Measurements from ENCODE around the gene TIPARP.
"Not testable (repeated sequence)": the region's sequence is repeated elsewhere in the genome, so short reads cannot be mapped to it uniquely, and the experiment has no call there.

The TIPARP gene

DNA sequence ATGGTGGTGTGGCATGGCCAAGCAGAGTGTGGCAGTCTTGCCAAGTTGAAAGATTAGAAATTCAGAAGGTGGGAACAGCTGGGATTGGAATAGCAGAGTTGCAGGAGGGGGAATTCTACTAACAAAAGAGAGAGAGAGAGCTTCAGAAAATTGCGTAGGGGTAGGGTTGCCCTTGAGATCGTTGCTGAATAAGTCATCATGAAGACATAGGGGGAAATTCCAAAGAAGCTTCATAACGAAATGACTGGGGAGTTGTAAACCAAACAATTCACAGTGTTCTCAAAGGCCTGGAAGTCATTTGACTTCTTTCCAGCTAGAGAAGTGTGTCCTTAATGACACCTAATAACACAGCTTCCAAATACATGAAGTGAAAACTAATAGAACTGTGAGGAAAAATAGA, 26.3 kb upstream of the TIPARP start:
- DNase-seq, result no peak

DNA sequence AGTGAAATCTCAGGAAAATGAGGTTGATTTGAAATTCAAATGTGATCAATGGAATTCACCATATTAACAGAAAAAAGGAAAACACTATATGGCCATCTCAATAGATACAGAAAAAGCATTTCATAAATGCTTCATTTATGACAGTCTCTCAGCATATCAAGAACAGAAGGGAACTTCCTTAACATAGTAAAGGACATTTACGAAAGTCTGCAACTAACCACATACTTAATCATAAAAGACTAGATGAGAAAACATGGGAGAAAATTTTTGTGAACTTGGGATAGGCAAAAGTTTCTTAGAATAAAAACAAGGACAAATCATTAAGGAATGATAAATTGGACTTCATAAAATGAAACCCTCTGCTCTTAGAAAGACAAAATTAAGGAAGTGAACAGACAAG, 24.7 kb upstream of the TIPARP start:
- DNase-seq, result no peak

DNA sequence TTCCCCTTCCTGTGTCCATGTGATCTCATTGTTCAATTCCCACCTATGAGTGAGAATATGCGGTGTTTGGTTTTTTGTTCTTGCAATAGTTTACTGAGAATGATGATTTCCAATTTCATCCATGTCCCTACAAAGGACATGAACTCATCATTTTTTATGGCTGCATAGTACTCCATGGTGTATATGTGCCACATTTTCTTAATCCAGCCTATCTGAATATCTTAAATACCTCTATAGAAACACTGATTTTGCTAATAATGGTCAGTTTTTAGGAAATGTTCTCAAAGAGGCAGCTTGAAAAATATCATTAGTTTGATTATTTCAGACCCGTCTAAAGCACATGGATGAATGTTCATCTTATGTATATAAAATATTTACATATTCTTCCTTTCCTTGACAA, 21.7 kb upstream of the TIPARP start:
- DNase-seq, result not testable (repeated sequence)

DNA sequence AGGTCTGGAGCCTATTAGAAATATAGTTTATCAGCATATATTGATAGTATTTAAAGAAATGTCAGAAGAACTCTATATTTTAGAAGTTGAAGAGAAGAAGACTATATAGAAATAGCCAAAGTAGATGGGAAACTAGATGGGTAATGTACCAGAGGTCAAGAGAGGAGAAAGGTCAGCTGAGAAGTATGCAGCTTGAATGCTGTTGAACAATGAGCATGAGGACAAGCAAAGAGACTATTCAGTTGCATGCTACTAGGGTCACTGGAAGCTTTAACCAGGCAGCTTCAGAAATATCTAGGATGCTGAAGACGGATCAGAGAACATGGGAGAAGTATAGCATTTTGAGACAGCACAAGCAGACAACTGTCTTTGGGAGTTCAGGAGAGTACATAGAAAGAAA, 19.6 kb upstream of the TIPARP start:
- DNase-seq, result no peak

DNA sequence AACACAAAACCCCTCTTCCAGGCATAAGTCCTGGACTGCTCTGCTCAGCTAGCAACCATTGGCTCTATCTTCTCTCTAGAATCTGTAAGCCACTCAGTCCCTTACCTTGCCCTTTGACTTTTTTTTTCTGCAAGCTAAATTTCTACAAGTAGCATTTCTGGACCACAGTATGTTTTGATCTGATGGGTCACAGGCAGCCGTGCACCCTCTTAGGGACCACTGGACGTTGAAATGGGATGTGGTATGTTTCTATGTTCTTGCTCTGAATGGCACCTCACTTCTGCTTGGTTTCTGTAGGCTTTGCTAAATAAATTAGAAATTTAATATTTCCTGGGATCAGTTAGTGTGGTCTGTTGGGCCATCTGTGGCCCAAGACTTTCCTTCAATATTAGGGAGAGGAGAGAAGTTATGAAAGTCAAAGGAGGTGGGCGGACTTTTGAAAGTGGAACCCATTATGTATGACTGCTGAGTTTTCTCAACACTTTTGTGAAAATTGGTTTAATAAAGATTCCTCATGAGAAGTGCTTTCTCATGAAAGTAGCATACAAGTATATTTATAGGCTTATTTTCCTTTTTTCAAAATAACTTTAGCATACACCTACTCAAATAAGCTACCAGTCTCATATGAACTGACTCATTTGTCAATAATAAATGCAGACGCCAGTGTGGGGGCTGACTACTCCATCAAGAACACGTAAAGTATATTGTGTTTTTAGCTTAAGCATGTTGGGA, 18.4 kb upstream of the TIPARP start:
- DNase-seq, result no peak

DNA sequence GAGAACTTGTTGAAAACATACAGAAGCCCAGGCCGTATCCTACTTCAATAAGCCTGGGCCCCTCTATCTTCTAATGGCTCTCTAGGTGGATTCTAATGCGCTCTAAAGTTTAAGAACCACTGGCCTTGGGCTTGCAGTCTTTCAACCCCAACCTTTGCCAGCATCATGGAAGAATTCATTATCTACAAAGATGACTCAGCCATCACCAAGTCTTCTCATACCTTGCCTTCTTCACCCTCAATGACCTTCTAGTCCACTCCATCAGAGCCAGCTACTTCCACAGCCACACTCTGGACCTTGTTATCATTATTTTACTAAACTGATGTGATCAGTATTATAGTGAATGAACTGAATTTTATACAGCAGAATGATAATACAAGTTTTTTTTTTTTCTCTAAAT, 16.9 kb upstream of the TIPARP start:
- DNase-seq, result no peak

DNA sequence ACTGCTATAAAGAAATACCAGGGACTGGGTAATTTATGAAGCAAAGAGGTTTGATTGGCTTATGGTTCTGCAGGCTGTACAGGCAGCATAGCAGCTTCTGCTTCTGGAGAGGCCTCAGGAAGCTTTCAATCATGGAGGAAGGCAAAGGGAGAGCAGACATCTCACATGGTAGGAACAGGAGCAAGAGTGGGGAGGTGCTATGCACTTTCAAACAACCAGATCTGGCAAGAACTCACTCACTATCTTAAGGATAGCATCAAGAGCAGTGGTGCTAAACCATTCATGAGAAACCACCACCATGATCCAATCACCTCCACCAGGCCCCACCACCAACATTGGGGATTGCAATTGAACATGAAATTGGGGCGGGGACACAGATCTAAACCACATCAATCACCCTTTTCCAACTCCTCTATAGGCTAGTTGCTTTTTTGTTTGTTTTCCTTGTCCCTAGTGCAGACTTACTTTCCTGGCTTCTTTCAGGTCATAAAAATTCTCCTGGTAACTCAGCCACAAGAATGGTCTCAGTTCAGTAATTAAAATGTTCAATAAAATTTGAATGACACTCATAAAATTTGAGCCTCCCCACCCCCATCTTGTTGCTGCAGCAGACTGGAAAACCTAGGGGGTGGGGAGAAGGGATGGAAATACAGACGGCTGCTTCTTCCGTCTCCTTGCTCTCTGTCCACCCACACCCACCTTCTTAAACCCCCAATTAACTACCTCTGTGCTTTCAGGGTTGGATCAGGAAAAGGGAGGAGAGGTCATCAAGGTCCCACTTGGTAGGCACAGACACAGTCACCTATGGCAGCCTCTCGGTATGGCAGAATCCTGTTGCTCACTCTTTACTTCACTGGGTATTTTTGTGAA, 16.3 kb upstream of the TIPARP start:
- no peak for DNase-seq

DNA sequence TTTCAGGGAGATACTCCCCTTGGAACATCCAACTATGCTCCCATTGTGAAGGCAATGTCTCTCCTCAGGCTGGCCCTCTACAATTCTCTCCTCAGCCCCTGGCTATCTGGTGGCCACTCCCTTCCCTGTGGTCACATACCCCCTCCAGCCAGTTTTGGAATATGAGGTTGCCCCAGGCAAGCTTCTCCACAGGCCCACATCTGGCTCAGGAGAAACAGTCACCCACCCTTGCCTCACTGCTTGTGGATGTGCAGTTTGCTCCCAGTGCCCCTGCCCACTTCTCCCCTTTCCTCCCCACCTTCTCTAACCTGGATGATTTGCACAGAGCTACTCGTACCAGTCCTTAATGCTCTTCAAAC, 15.7 kb upstream of the TIPARP start:
- DNase-seq, result no peak

DNA sequence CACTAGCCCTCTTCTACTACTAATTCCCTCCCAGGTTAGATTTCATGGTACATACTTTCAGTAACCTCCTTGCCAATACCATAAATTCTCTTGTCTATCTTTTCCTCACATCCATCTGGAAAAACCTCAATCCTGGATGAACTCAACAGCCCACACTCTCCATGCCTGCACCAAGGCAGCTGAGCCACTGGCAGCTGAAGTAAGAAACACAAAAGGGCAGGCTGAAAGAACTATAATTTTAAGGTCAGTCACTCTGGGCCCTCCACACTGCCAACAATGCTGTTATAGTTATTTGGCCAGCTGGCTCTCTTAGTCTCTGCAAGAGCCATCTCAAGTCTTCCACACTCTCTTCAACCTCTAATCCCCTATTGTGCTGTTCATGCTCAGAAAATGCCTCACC, 15.1 kb upstream of the TIPARP start:
- peak; percentile 46 for DNase-seq

DNA sequence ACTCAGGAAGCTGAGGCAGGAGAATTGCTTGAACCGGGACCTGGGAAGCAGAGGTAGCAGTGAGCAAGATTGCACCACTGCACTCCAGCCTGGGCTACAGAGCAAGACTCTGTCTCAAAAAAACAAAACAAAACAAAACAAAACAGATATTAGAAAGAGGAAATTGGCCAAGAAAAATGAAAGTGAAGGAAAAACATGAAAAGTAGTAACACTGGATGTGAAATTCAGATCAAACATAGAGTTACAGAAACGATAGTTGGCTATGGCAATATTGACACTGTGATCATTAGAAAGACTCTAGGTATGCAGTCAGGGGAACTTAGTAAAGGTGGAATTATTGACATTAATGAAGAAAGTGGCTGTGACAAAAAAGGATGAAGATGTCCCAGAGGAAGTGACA, 13.2 kb upstream of the TIPARP start:
- DNase-seq, result no peak

DNA sequence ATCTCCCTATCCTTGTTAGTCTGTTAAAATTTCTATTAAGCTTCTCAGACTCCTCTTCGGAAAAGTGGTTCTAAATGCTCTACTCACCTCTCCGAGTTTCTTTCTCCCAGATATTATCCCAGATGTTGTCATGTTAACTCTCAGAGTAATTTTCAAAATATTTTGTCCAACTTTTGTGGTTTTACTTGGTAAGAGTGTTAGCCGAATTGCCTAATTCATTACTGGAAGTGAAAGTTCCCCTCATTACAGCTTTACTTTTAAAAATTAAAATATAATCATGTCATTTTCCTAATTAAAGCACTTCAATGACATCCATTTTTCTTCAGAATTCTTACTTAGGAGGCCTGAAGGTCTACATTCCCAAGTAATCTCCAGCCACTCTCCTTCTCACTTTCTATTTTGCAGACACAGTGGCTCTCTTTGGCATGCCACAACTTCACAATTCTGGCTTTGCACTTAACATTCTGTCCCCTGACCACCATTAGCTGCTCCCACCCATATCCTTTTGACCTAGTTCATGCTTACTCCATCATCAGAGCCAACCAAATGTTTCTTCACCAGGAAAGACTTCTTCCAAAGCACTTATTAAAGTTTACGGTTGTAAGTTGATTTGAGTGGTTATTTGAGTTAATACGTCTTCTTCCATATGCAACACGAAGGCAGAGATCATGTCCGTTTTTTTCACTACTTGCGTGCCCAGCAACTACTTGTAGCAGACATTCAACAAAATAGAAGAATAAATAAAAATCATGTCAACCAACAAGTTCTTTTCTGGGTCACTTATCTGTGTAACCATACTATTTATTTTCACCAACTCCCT, 10.2 kb upstream of the TIPARP start:
- no peak for DNase-seq

DNA sequence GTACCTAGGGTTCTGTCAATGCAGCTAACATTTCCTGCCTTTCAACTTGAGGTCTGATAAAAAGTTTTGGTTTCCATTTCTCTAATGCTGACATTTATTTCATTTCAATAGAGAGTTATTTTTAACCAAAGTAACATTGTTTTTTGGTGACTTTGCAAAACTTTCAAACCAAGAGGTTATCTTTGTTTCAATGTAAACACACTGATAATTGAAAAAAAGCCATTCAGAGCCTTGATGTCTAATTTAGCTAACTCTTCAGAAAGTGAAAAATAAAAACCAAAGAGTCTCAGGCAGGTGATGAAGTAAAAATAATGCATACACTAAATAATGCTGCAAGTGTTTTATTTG, 9.6 kb upstream of the TIPARP start:
- no peak for DNase-seq

DNA sequence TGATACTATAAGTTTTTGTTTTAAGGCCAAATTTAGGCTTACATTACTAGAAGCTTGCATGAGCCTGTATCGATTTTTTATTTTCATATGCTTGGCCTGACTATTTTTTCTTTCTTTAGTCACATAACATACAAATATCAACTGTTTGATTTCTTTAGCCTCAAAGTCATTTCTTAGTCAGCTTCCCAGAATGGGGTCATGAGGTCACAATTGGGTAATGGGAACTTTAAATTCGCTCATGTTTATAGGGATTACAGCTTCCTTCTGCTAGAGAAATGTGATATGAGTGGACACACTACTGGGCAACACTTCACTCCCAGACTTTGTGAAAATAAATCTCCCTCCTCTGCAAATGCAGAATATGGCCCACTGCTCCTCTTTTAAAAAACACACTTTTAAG, 9.1 kb upstream of the TIPARP start:
- no peak for DNase-seq

DNA sequence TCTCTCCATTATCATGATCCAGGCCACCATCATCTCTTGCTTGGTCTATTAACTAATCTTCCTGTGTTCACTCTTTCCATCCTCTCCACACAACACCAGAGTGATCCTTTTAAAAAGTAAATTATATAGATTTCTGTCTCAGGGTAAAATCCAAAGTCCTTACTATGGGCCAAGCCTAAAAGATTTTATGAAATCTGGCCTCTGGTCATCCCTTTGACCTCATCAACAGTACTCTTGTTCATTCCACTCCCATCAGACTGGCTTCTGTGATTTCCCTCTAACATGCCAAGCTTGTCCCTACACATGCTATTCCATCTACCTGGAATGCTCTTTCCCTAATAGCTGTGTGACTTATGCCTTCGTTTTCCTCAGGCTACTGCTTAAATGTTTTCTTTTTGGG, 8.3 kb upstream of the TIPARP start:
- DNase-seq, result no peak

DNA sequence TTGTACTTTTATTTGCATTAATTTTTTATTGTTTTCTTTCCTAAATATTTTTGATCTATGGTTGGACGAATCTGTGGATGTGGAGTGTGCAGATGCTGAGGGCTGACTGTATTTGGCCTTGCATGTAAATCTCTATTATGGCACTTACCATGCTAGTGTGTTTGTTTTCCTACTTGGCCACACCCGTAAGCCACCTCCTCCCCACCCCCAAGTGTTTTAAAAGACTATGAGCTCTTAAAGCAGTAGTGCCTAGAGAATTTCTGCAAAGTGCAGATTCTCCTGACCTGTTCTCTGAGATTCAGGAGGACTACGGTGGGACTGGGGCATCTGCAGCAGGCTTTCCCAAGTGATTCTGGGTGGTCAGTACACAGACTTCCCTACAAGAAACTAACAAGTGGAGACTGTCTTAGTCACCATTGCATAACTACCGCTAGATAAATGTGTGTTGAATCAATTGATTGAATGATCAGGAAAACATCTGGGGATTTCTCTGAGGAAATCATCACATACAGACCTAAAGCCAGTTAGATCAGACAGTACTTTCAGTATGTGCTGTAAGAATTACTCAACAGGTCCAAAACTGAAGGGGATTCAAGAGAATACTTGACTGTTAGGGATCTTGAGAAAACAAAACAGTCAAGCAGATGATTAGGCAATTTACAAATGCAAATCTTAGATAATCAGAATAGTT, 6.2 kb upstream of the TIPARP start:
- DNase-seq, result no peak

DNA sequence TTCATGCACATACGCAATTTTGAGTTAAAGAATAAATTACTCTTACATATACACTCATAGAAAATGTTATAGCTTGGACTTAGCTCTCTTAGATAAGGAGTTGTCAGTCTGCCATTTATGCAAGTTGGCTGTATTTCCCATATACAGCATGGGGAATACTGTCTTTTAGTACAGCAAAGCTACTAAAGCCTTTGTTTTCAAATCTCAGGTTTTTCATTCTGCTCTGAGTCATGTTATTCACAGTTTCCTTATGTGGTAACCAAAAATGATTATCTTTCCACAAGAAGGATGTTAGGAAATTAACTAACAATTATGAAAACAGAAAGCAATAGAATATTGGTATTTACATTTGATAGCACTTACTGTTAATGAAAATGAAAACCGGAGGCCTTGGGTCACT, 4.3 kb upstream of the TIPARP start:
- DNase-seq, result no peak

DNA sequence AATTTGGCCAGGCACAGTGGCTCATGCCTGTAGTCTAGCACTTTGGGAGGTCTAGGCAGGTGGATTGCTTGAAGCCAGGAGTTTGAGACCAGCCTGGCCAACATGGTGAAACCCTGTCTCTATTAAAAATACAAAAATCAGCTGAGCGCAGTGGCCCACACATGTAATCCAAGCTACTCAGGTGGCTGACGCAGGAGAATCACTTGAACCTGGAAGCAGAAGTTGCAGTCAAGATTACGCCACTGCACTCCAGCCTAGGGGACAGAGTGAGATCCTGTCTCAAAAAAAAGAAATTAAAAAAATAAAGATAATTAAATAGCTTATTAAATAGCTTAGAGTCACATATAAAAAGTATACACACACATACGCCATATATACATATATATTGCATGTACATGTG, 3.7 kb upstream of the TIPARP start:
- no peak for DNase-seq

DNA sequence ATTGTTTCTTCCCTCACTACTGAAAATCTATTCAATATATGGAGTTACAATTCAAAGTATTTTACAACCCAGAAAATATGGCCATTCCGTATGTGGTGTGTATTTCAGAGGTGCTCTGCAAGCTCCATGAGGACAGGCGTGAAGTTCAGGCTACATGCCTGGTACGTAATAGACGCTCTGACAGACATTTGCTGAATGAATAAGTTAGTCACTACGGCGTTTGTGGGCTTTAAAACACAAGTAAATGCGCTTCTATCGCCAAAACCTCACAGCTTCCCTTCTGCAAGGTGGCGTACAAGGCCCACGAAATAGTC, 701 bp upstream of the TIPARP start:
- DNase-seq, result no peak

DNA sequence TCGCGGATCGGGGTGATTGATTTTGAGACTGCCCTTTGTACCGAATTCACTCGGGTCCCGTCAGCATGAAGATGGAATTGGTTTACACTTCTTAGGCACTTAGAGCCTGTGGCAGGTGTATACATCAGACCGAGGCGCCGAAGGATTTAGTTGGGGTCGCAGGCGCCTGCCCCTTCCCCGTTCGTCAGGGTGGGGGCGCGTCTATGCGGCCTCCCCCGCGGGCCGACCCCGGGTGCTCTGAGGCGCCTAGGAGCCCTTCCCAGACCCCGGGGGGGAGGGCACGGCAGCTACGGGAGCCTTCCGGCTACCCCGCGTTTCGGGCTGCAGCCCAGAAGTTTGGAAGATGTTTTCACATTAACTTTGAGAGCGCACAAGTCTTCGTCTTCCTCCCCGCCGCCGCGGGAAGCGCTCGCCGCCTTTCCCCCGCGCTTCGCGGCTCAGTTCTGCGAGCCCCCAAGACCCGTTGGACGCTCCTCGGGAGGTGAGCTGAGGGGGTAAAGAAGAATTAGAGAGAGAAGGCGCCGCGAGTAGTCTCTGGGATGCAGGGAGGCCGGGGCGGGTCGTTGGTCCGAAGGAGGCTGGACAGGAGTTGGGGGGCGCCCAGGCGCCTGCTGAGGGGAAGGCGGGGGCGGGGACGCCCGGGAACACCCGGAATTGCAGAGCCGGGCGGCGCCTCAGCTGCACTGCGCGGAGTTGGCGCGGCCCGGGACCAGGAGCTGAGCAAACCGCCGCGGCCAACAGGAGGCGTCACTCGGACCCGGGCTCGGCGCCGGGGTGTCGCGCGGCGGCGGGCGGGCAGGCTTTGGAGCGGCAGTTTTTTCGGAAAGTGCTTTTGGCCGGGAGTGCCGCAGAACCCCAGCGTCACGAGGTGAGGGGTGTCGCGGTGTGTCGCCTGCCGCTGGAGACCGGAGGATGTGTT, 780 bp downstream of the TIPARP start:
- peak; percentile 84 for DNase-seq

DNA sequence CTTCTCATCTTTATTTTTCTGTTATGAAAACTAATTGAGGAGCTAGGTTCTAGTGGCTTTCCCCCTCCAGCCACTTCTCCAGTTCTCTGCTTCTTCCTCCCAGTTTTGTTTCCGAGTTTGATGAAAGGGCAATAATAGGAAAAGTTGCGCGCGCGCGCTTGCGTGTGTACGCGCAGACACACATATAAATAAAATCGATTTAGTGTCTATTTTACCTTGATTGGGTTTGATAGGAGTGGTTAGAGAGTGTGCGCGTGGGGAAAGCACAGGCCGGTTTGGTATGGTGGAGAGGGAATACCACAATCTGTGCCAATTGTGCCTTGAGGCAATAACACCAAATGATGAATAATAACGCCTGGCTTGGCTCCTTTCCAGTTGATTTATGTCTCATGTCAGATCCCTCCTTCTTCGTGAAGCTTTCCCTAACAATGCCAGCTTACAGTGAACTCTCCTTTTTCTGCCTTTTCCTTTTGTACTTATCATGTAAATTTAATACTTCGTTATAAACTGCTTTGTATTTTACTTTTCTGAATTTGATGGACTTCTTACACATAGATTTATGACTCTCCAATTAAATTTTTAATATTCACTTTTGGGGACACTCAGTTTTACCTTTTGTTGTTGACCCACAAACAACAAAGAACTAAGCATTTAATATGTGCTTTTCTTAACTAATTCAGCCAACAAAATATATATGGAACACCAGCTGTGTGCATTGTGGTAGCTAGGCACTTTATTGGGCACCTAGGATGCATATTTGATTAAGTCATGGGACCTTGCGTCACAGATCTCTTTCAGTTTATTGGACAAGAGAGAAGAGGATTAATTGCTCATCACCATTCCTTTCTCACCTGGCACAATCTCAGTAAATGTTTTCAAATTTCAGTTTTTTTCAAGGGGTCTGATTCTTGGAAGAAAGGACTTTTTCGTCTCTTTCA, 1.7 kb downstream of the TIPARP start:
- peak; percentile 28 for DNase-seq

Data from right hindlimb (tissue), 1 donor.